ENCODE measurements around the gene FNBP1. TPM values are rescaled to one million over a fixed set of nuclear protein-coding genes. Genes with fewer than 3 reads are reported as not detected.
"Not testable (repeated sequence)": the region's sequence is repeated elsewhere in the genome, so short reads cannot be mapped to it uniquely, and the experiment has no call there.

FNBP1 gene
- total and polyA plus RNA-seq, 5 experiments from 2014 or later: 130 to 164 (median 143) TPM

DNA sequence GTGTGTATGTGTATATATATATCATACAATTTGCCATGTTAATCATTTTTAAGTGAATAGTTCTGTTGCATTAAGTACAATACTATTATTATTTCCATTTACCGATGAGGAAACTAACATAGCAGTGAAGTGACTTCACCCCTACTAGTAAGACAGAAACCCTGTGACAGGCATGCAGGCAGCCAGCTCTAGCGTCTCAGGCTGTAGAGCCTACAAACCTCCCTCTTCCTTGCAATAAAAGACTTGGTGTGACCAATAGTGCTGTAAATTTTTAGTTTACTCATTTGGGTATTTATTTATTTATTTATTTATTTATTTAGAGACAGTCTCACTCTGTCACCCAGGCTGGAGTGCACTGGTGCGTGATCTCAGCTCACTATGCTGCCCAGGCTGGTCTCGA is 24.7 kb downstream of the FNBP1 start:
- Mint-ChIP-seq H3K9me3 (peaks cover 0 to 7% (median 0%) of the 10 kb centered on the region in 9 donors), H3K4me3 (no peak overlapping the region), H3K4me1 (peaks cover 21 to 77% (median 60%) of the 10 kb centered on the region in 4 donors), H3K36me3 (peaks cover 0 to 44% (median 14%) of the 10 kb centered on the region in 3 donors), H3K27ac (peak overlapping the region in 9 of 10 donors; percentile 14 to 86 (median 46)), H3K27me3 (no peaks in the 10 kb centered on the region)
- ATAC-seq (no peak), DNase-seq (no peak)
- POLR2A ChIA-PET: interaction anchor here (0.6 to 1.1 kb wide), 2 partner anchors 18 to 124 kb away, joined by 3 to 5 read pairs; no protein-coding TSS in a partner anchor

DNA sequence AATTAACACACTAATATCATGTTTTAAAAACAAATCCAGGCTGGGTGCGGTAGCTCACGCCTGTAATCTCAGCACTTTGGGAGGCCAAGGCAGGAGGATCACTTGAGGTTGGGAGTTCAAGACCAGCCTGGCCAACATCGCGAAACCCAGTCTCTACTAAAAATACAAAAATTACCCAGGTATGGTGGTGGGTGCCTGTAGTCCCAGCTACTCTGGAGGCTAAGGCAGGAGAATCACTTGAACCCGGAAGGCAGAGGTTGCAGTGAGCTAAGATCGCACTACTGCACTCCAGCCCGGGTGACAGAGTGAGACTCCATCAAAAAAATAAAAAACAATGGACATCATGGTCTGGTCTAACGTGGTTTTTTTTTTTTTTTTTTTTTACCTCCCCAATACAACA is 25.5 kb downstream of the FNBP1 start:
- H3K4me3 Mint-ChIP-seq, H3K9me3 Mint-ChIP-seq, H3K27me3 Mint-ChIP-seq, ATAC-seq, DNase-seq: not testable (repeated sequence)
- Mint-ChIP-seq H3K36me3 (peaks cover 0 to 38% (median 14%) of the 10 kb centered on the region in 3 donors), H3K27ac (peak overlapping the region in 8 of 10 donors; percentile 11 to 86 (median 52)), H3K4me1 (peaks cover 14 to 77% (median 59%) of the 10 kb centered on the region in 4 donors)
- POLR2A ChIA-PET: interaction anchor here (1.1 kb wide), 1 partner anchor 17 kb away, joined by 3 read pairs; no protein-coding TSS in a partner anchor

DNA sequence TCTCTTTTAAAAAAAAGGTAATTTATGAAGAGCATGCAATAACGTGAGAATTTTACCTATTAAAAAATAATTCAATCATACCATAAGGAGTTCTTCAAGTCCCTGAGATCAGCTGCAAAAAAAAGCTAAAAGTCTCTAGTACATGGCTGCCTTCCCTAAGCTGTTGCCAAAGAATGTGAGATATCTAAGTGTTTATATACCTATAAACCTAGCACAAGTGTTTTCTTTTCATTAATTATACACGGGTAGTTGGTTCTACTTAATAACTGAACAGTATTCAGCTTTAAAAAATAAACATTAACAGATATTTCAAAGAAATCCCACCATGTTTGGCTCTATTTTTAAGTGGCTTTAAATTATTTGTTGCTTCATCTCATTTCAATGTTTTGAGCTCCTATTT is 25.9 kb downstream of the FNBP1 start:
- peaks cover 0 to 7% (median 2%) of the 10 kb centered on the region in 9 donors for H3K9me3 Mint-ChIP-seq
- H3K27me3 Mint-ChIP-seq: no peaks in the 10 kb centered on the region
- DNase-seq: no peak
- H3K36me3 Mint-ChIP-seq: peaks cover 0 to 35% (median 14%) of the 10 kb centered on the region in 3 donors
- ATAC-seq: no peak
- peaks cover 14 to 77% (median 60%) of the 10 kb centered on the region in 4 donors for H3K4me1 Mint-ChIP-seq
- peak overlapping the region in 1 of 10 donors; percentile 45 for H3K4me3 Mint-ChIP-seq
- H3K27ac Mint-ChIP-seq: peak overlapping the region; percentile 22 to 86 (median 70)
- POLR2A ChIA-PET: interaction anchor here (1.1 kb wide), 1 partner anchor 16 kb away, joined by 3 read pairs; no protein-coding TSS in a partner anchor

DNA sequence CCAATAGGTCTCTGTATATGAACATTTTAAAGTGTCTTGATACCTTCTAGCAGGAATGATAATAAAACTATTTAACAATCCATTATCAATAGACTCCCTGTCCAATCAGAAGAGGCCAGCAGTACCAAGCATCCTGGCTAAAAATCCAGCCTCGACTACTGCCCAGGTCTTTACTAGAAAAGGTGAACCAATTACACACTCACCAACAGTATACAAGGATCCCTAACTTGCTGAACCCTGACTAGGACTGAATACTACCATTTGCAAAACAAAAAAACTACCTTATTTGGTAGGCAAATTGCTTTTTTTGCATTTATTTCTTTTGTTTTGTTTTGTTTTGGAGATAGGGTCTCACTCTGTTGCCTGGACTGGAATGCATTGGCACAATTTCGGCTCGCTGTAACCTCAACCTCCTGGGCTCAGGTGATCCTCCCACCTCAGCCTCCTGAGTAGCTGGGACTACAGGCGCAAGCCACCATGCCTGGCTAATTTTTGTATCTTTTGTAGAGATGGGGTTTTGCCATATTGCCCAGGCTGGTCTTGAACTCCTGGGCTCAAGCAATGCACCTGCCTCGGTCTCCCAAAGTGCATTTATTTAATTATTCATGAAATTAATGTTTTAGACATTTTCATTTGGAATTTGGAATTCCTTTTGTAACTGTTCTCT is 27.5 kb downstream of the FNBP1 start:
- Mint-ChIP-seq H3K4me3 (no peak overlapping the region), H3K27me3 (no peaks in the 10 kb centered on the region), H3K4me1 (peaks cover 14 to 76% (median 61%) of the 10 kb centered on the region in 4 donors), H3K27ac (peak overlapping the region in 5 of 10 donors; percentile 45 to 94 (median 49)), H3K9me3 (peaks cover 0 to 7% (median 3%) of the 10 kb centered on the region in 9 donors), H3K36me3 (peaks cover 5 to 33% (median 16%) of the 10 kb centered on the region in 3 donors)
- ATAC-seq (no peak), DNase-seq (no peak)
- POLR2A ChIA-PET: interaction anchor here (0.6 to 0.7 kb wide), 3 partner anchors 8 to 261 kb away, joined by 3 to 5 read pairs (median 3); no protein-coding TSS in a partner anchor

DNA sequence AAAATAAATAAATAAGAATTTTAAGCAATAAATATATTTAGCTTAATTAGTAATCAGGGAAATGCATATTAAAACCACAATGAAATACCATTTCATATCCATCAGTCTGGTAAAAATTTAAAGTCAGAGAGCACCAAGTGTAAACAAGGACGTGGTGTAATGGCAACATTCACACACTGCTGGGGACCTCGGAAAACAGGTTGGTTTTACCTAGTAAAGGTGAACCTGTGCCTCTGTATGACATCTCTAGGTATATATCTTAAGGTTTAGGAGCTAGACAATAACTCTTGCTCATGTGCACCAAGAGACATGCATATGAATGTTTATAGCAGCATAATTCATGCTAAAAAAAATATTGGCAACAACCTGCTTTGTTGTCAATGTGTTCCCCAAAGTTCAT is 29.7 kb downstream of the FNBP1 start:
- H3K36me3 Mint-ChIP-seq: peaks cover 5 to 30% (median 14%) of the 10 kb centered on the region in 3 donors
- peak overlapping the region in 9 of 10 donors; percentile 20 to 94 (median 78) for H3K27ac Mint-ChIP-seq
- H3K4me3 Mint-ChIP-seq: no peak overlapping the region
- no peak for DNase-seq
- POLR2A ChIA-PET: no interaction called here
- H3K4me1 Mint-ChIP-seq: peaks cover 28 to 81% (median 69%) of the 10 kb centered on the region in 4 donors
- ATAC-seq: no peak
- peaks cover 0 to 7% (median 3%) of the 10 kb centered on the region in 9 donors for H3K9me3 Mint-ChIP-seq
- no peaks in the 10 kb centered on the region for H3K27me3 Mint-ChIP-seq

DNA sequence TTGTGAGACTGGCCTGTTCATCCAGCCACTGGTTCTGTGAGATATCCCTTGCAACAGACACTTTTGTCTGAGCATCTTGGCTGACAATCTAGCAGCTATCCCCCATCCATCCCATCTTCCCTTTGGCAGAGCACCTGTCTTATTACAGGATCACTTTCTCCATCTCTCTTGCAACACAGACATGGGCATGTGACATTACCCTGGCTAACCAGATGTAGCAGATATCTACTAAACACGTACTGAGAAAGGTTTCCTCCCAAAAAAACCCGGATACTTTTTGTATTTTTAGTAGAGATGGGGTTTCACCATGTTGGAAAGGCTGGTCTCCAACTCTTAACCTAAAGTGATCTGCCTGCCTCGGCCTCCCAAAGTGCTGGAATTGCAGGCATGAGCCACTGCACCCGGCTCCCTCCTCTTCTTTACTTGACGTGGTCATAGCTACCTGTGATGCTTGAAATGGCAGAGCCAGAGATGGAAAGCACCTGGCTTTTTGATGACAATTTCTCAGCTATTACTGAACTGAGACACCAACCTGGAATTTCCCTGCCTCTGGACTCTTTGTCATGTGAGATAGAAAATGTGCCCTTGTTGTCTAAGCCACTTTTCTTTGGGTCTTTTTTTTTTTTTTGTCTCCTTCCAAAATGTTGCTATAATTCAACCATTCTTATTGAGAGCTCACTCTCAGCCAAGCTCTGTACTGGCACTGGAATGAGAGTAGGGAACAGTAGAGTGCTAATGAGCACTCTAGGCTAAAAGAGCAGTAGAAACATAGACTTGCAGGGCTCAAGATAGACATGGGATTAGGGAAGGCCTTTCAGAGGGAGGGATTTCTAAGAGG is 32.6 kb downstream of the FNBP1 start:
- Mint-ChIP-seq H3K9me3 (peaks cover 0 to 3% (median 0%) of the 10 kb centered on the region in 9 donors), H3K4me1 (peaks cover 32 to 89% (median 79%) of the 10 kb centered on the region in 4 donors), H3K27ac (peak overlapping the region; percentile 76 to 98 (median 88)), H3K4me3 (peak overlapping the region in 8 of 10 donors; percentile 15 to 77 (median 44)), H3K36me3 (peaks cover 3 to 27% (median 5%) of the 10 kb centered on the region in 3 donors), H3K27me3 (no peaks in the 10 kb centered on the region)
- DNase-seq (peak in 7 of 10 donors; percentile 21 to 63 (median 39)), ATAC-seq (peak; percentile 76 to 84)
- POLR2A ChIA-PET: interaction anchor here (0.6 to 1.3 kb wide), 6 partner anchors 11 to 236 kb away, joined by 3 to 4 read pairs (median 3); partner anchors contain the start of gene FNBP1

DNA sequence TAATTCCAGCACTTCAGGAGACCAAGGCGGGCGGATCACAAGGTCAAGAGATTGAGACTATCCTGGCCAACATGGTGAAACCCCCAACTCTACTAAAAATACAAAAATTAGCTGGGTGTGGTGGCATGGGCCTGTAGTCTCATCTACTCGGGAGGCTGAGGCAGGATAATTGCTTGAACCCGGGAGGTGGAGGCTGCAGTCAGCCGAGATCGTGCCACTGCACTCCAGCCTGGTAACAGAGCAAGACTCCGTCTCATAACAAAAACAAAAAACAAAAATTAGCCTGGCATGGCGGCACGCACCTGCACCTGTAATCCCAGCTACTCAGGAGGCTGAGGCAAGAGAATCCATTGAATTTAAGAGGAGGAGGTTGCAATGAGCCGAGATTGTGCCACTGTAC is 33.4 kb downstream of the FNBP1 start:
- H3K9me3 Mint-ChIP-seq, H3K27me3 Mint-ChIP-seq, DNase-seq, ATAC-seq: not testable (repeated sequence)
- peaks cover 32 to 90% (median 78%) of the 10 kb centered on the region in 4 donors for H3K4me1 Mint-ChIP-seq
- H3K4me3 Mint-ChIP-seq: peak overlapping the region in 4 of 10 donors; percentile 20 to 41 (median 26)
- H3K27ac Mint-ChIP-seq: peak overlapping the region; percentile 78 to 98 (median 88)
- H3K36me3 Mint-ChIP-seq: peaks cover 3 to 24% (median 5%) of the 10 kb centered on the region in 3 donors
- POLR2A ChIA-PET: interaction anchor here (0.7 to 1.2 kb wide), 2 partner anchors 33 kb away, joined by 3 to 4 read pairs; partner anchors contain the start of gene FNBP1

DNA sequence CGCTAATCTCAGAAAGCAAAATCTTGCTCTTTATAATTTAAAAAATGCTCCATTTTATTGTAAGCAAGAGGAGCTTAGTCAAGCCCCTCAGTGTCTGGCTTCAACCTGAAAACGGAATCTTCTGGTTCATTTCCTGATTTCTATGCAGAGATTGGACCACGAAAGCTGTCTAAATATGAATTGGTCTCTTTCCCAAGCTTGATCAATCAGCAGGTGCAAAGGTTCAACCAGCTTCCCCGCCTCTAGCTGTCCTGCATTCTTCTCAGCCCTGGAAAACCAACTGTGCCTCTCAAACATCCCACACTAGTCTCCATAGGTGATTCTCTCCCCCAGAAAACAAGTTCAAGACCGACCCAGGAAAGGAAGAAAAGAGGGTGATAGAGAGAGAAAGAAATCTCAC is 34.5 kb downstream of the FNBP1 start:
- Mint-ChIP-seq H3K27me3 (no peaks in the 10 kb centered on the region), H3K4me3 (peak overlapping the region in 9 of 10 donors; percentile 20 to 62 (median 40))
- POLR2A ChIA-PET: interaction anchor here (0.6 to 0.7 kb wide), 4 partner anchors 26 to 685 kb away, joined by 3 to 6 read pairs (median 3); no protein-coding TSS in a partner anchor

DNA sequence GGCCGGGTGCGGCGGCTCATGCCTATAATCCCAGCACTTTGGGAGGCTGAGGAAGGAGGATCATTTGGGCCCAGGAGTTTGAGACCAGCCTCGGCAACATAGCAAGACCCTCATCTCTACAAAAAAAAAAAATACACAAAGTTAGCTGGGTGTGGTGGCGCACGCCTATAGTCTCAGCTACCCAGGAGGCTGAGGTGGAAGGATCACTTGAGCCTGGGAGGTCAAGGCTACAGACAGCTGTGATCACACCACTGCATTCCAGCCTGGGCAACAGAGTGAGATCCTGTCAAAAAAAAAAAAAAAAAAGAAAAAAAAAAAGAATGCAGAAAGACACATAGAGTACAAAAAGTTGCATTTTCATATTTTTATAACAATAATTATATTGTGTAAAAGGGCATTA is 36.0 kb downstream of the FNBP1 start:
- DNase-seq, H3K27me3 Mint-ChIP-seq, ATAC-seq, H3K9me3 Mint-ChIP-seq: not testable (repeated sequence)
- Mint-ChIP-seq H3K4me3 (peak overlapping the region in 6 of 10 donors; percentile 31 to 82 (median 62)), H3K4me1 (peaks cover 33 to 90% (median 74%) of the 10 kb centered on the region in 4 donors), H3K27ac (peak overlapping the region; percentile 78 to 94 (median 86)), H3K36me3 (peaks cover 5 to 44% (median 6%) of the 10 kb centered on the region in 3 donors)
- POLR2A ChIA-PET: interaction anchor here (0.7 to 1.3 kb wide), 2 partner anchors 12 to 35 kb away, joined by 3 to 4 read pairs; no protein-coding TSS in a partner anchor

More for the DNA sequence above, 34.5 kb downstream of the FNBP1 start:
- peaks cover 3 to 30% (median 5%) of the 10 kb centered on the region in 3 donors for H3K36me3 Mint-ChIP-seq
- H3K9me3 Mint-ChIP-seq: peaks cover 0 to 3% (median 0%) of the 10 kb centered on the region in 9 donors
- DNase-seq (no peak), ATAC-seq (no peak)
- peaks cover 30 to 94% (median 76%) of the 10 kb centered on the region in 4 donors for H3K4me1 Mint-ChIP-seq
- H3K27ac Mint-ChIP-seq: peak overlapping the region; percentile 78 to 98 (median 88)

DNA sequence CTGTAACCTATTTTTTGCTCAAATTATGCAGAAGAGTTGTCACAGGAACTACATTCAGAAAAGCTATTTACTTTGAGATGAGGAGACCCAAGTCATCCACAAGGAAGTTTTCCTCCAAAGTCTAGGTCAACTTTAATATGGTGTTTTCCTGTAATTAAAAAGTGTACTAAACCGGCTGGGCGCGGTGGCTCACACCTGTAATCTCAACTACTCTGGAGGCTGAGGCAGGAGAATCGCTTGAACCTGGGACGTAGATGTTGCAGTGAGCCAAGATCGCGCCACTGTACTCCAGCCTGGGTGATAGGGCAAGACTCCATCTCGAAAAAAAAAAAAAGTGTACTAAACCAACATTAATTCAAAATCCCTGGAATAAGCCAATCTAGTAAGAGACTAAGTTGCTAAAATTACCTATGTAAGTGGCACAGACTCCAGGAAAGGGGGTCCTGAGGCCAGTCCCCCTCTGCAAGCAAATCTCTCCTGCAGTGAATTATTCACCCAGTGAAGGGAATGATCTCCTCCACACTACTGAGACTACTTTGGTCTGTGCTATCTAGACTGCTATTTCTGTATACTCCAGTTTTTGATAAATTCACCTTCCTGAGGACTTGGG is 38.9 kb downstream of the FNBP1 start:
- Mint-ChIP-seq H3K27me3 (no peaks in the 10 kb centered on the region), H3K4me3 (peak overlapping the region in 2 of 10 donors; percentile 8 to 28), H3K27ac (peak overlapping the region; percentile 29 to 88 (median 69)), H3K9me3 (no peaks in the 10 kb centered on the region), H3K4me1 (peaks cover 17 to 89% (median 63%) of the 10 kb centered on the region in 4 donors), H3K36me3 (peaks cover 0 to 60% (median 6%) of the 10 kb centered on the region in 3 donors)
- ATAC-seq (no peak), DNase-seq (no peak)
- POLR2A ChIA-PET: interaction anchor here (1.1 kb wide), 1 partner anchor 117 kb away, joined by 5 read pairs; no protein-coding TSS in a partner anchor

DNA sequence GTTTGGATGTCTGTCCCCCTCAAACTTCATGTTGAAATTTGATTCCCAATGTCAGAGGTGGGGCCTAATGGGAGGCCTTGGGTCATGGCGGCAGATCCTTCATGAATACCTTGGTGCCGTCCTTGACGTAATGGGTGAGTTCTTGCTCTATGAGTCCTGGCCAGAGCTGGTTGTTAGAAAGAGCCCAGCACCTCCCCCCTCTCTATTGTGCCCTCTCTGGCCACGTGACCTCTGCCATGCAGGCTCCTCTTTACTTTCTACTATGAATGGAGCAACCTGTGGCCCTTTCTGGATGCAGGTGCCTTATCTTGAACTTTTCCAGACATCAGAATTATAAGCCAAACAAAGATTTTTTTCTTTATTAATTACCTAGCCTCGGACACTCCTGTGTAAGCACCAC is 40.7 kb downstream of the FNBP1 start:
- Mint-ChIP-seq H3K9me3 (no peaks in the 10 kb centered on the region), H3K27ac (peak overlapping the region; percentile 27 to 88 (median 65)), H3K4me1 (peaks cover 15 to 88% (median 62%) of the 10 kb centered on the region in 4 donors), H3K36me3 (peaks cover 0 to 64% (median 9%) of the 10 kb centered on the region in 3 donors), H3K27me3 (no peaks in the 10 kb centered on the region), H3K4me3 (peak overlapping the region in 3 of 10 donors; percentile 0 to 39 (median 20))
- POLR2A ChIA-PET: interaction anchor here (0.6 kb wide), 1 partner anchor 11 kb away, joined by 3 read pairs; no protein-coding TSS in a partner anchor
- DNase-seq: no peak
- ATAC-seq: no peak

All from naive thymus-derived CD8-positive, alpha-beta T cell (primary cell).